Chondrocyte (in vitro differentiated cells): ENCODE data around the gene BRPF1. TPM values are rescaled to one million over a fixed set of nuclear protein-coding genes. Genes with fewer than 3 reads are reported as not detected.

Experiments
- DNase-seq: peaks from one replicate; pipeline ENCODE4 v3.0.0; 2021; ENCODE audit warnings: mixed read lengths, low spot score
- H3K27ac Mint-ChIP-seq: one replicate; pipeline ENCODE4 v1.8.0; 2021; ENCODE audit warnings: mild to moderate bottlenecking, moderate library complexity, mixed read lengths; ENCODE audit not compliant: unreplicated experiment
- H3K27me3 Mint-ChIP-seq: 2 replicates; pipeline ENCODE4 v1.8.0; 2021; ENCODE audit warnings: low read depth, mixed read lengths
- H3K36me3 Mint-ChIP-seq: 2 replicates; pipeline ENCODE4 v1.8.0; 2021; ENCODE audit warnings: low read depth, mixed read lengths
- H3K4me1 Mint-ChIP-seq: 2 replicates; pipeline ENCODE4 v1.8.0; 2021; ENCODE audit warnings: low read depth, mild to moderate bottlenecking, mixed read lengths
- H3K4me3 Mint-ChIP-seq: one replicate; pipeline ENCODE4 v1.8.0; 2021; ENCODE audit warnings: mild to moderate bottlenecking, moderate library complexity, mixed read lengths; ENCODE audit not compliant: unreplicated experiment
- H3K9me3 Mint-ChIP-seq: 2 replicates; pipeline ENCODE4 v1.8.0; 2021; ENCODE audit warnings: low read depth, mixed read lengths
- CTCF ChIP-seq: fragments of 200-600 bp; sonication (generic); IDR thresholded peaks from 2 replicates; pipeline ENCODE4 v1.5.0; 2021; ENCODE audit warnings: antibody characterized with exemption, mild to moderate bottlenecking, moderate library complexity
- total RNA-seq: library from RNA; stranded (reverse); gene quantifications from 3 replicates; pipeline ENCODE4 v1.2.1, GENCODE V29; 2021

Gene BRPF1
- total RNA-seq, 1 donor from 2014 or later: 15.5 TPM

GRCh38 chr3:9712415-9712814, 19.1 kb upstream of the BRPF1 start:
- Mint-ChIP-seq H3K4me1 (peaks cover 5% of the 10 kb centered on the region), H3K4me3 (no peak overlapping the region), H3K27me3 (peaks cover 32% of the 10 kb centered on the region), H3K27ac (no peak overlapping the region), H3K9me3 (no peaks in the 10 kb centered on the region), H3K36me3 (no peaks in the 10 kb centered on the region)
- no peak for TF ChIP-seq CTCF
- DNase-seq: no peak

GRCh38 chr3:9713142-9713541, 18.4 kb upstream of the BRPF1 start:
- H3K4me3 Mint-ChIP-seq: no peak overlapping the region
- DNase-seq: no peak
- peaks cover 37% of the 10 kb centered on the region for H3K27me3 Mint-ChIP-seq
- H3K36me3 Mint-ChIP-seq: no peaks in the 10 kb centered on the region
- peaks cover 5% of the 10 kb centered on the region for H3K4me1 Mint-ChIP-seq
- H3K9me3 Mint-ChIP-seq: no peaks in the 10 kb centered on the region
- no peak overlapping the region for H3K27ac Mint-ChIP-seq
- no peak for TF ChIP-seq CTCF

DNA sequence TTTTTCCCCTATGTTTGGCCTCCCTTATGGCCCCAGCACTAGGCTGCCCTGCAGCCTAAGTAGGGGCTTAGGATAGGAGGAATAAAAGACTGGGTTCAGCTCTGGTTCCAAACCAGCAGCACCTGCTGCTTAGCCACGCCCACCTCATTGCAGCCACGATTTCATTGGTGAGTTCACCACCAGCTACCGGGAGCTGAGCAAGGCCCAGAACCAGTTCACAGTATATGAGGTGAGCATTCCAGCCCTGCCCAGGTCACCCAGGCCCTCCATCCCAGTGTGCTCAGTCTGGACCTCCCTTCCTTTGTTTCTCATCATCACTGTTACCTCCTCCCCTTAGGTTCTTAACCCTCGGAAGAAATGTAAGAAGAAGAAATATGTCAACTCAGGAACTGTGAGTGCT, 16.4 kb upstream of the BRPF1 start:
- H3K9me3 Mint-ChIP-seq: no peaks in the 10 kb centered on the region
- no peak overlapping the region for H3K4me3 Mint-ChIP-seq
- H3K4me1 Mint-ChIP-seq: peaks cover 5% of the 10 kb centered on the region
- H3K27ac Mint-ChIP-seq: no peak overlapping the region
- H3K36me3 Mint-ChIP-seq: no peaks in the 10 kb centered on the region
- TF ChIP-seq CTCF: no peak
- no peak for DNase-seq
- peaks cover 44% of the 10 kb centered on the region for H3K27me3 Mint-ChIP-seq

DNA sequence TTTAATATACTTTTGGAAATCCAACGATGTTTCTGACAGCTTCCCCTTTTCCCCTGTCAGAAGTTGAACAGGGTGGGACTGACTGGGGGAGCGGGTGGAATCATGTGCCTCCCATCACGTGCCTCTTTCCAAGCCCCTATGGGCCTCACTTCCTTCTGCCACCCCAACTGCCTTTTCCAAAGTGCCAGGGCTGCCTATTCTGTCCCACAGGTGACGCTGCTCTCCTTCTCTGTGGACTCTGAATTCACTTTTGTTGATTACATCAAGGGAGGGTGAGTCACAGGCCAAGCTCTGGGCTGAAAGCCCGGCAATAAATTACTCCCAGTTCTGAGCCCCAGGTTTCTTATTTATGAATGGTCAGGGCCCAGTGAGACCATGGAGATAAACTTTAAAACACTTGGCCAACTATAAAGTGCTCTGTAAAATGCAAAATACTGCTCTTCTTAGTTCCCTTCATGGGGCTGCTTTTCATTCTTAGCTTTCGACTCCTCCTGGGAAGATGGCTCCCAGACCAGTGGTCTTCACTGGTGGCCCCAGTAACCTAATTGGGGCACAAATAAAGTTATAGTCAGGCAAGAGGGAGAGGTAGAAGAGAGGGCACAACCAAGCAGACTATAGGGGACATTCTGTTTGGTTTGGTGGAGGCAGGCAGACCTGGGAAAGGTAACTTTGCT, 15.6 kb upstream of the BRPF1 start:
- Mint-ChIP-seq H3K9me3 (no peaks in the 10 kb centered on the region), H3K4me3 (no peak overlapping the region), H3K36me3 (no peaks in the 10 kb centered on the region), H3K4me1 (peaks cover 5% of the 10 kb centered on the region), H3K27ac (peak overlapping the region; percentile 14), H3K27me3 (peaks cover 44% of the 10 kb centered on the region)
- peak; percentile 82 for TF ChIP-seq CTCF
- DNase-seq: no peak

DNA sequence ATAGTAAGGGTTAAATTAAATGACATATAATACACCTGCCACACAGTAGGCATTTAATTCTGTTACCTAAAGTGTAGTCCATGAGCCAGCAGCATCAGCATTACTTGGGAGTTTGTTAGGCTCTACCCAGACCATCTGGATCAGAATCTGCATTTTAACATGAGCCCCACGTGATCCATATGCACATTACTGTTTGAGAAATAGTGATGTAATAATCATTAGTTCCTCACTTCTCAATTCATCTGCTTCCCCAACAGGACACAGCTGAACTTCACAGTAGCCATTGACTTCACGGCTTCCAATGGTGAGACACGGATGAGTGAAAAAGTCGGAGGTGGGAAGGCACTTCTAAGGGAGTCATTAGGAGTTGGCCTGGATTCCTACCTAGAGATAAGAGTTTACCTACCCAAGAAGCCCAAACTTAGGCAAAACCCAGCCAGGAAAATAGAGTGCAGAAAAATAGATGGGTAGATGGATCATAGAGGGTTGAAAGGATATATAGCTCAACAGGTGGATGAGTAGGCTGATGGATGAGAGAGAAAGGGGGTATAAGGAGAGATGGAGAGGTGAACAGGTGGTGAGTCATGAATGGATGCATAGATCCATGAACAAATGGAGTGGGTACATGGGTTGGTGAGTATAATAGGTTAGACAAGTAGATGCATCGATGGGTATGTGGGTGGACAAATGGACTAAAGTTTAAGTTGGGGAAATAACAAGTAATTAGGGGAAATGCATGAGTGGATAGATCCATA, 14.6 kb upstream of the BRPF1 start:
- Mint-ChIP-seq H3K4me3 (no peak overlapping the region), H3K36me3 (no peaks in the 10 kb centered on the region), H3K9me3 (no peaks in the 10 kb centered on the region), H3K27ac (no peak overlapping the region), H3K27me3 (peaks cover 46% of the 10 kb centered on the region), H3K4me1 (peaks cover 5% of the 10 kb centered on the region)
- no peak for DNase-seq
- TF ChIP-seq CTCF: no peak
